Measurements from ENCODE around the gene AXIN2. TPM values are rescaled to one million over a fixed set of nuclear protein-coding genes. Genes with fewer than 3 reads are reported as not detected.

Gene AXIN2
- total and polyA plus RNA-seq, 2 donors from 2014 or later, result 1.2 to 14.0 TPM

DNA sequence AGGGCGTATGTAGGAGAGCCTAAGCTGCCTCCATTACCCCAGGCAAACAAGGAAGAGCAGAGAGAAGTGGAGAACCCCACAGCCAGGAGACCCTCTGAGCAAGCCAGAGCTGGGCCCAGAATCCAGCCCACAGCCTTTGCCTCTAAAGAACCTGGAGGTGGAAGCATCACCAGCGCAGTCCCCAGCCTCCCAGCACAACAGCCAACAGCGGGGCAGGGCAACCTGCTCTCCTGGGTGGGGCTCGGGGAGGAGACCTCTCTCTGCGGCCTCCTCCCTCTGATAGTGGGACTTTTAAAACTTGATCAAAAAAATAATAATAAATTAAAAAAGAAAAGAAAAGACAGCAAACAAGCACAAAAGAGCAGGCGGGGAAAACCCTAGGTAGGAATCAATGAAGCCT lies 45.9 kb downstream of the AXIN2 start:
- H3K27ac ChIP-seq (ENCODE audit: low read depth in 2 of 2, low read length in 2 of 2), result no peak overlapping the region
- no peak overlapping the region for H3K4me3 ChIP-seq (ENCODE audit: low read length in 3 of 3)
- peaks cover 0 to 3% (median 2%) of the 10 kb centered on the region in 3 donors for H3K4me1 ChIP-seq (ENCODE audit: control insufficient read depth in 2 of 3, insufficient read depth in 2 of 3, low read depth in 1 of 3, low read length in 3 of 3)
- H3K9ac ChIP-seq (ENCODE audit: low read length in 3 of 3), result no peak overlapping the region
- TF ChIP-seq, protein P1, sequence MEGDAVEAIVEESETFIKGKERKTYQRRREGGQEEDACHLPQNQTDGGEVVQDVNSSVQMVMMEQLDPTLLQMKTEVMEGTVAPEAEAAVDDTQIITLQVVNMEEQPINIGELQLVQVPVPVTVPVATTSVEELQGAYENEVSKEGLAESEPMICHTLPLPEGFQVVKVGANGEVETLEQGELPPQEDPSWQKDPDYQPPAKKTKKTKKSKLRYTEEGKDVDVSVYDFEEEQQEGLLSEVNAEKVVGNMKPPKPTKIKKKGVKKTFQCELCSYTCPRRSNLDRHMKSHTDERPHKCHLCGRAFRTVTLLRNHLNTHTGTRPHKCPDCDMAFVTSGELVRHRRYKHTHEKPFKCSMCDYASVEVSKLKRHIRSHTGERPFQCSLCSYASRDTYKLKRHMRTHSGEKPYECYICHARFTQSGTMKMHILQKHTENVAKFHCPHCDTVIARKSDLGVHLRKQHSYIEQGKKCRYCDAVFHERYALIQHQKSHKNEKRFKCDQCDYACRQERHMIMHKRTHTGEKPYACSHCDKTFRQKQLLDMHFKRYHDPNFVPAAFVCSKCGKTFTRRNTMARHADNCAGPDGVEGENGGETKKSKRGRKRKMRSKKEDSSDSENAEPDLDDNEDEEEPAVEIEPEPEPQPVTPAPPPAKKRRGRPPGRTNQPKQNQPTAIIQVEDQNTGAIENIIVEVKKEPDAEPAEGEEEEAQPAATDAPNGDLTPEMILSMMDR (IDR thresholded peaks at IDR 0.05; ENCODE audit: borderline replicate concordance, extremely low read depth, insufficient read depth), result no peak
- DNase-seq (peak in 1 of 5 donors; percentile 50), FAIRE-seq (no peak)
- H3K9me3 ChIP-seq (ENCODE audit: control insufficient read depth in 2 of 3, insufficient read depth in 1 of 3, low read length in 3 of 3), result no peaks in the 10 kb centered on the region
- no peaks in the 10 kb centered on the region for H3K27me3 ChIP-seq (ENCODE audit: control insufficient read depth, insufficient read depth, low read length)
- intact Hi-C loops (cut with DNase I), result no loop called here
- H3K36me3 ChIP-seq (ENCODE audit: control insufficient read depth in 2 of 3, insufficient read depth in 3 of 3, low read length in 3 of 3), result no peaks in the 10 kb centered on the region

DNA sequence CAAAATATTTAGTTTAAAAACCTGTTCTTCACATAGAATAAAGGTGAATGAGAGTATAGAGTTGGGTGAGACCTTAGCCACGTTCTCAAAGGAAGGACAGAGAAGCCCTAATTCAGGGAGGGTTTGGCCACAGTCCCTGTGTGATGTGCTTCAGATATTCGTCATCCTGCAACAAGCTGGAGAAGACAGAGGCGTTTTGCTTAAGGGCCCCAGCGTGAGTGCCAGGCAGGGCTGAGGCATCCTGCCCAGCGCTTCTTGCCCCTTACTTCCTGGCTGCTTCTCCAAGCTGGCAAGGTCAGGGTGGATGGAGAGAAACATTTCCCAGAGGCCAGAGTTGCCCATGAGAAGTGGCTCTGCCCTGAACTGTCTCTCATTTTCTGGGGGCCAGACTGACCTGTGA lies 46.9 kb downstream of the AXIN2 start:
- H3K4me1 ChIP-seq (ENCODE audit: control insufficient read depth in 2 of 3, insufficient read depth in 2 of 3, low read depth in 1 of 3, low read length in 3 of 3), result peaks cover 0 to 3% (median 2%) of the 10 kb centered on the region in 3 donors
- no peaks in the 10 kb centered on the region for H3K9me3 ChIP-seq (ENCODE audit: control insufficient read depth in 2 of 3, insufficient read depth in 1 of 3, low read length in 3 of 3)
- H3K4me3 ChIP-seq (ENCODE audit: low read length in 3 of 3), result no peak overlapping the region
- DNase-seq, result peak in 1 of 5 donors; percentile 19
- H3K27me3 ChIP-seq (ENCODE audit: control insufficient read depth, insufficient read depth, low read length), result no peaks in the 10 kb centered on the region
- intact Hi-C loops (cut with DNase I), result no loop called here
- no peaks in the 10 kb centered on the region for H3K36me3 ChIP-seq (ENCODE audit: control insufficient read depth in 2 of 3, insufficient read depth in 3 of 3, low read length in 3 of 3)
- no peak for FAIRE-seq
- TF ChIP-seq, protein P1 (IDR thresholded peaks at IDR 0.05; ENCODE audit: borderline replicate concordance, extremely low read depth, insufficient read depth), result no peak
- no peak overlapping the region for H3K27ac ChIP-seq (ENCODE audit: low read depth in 2 of 2, low read length in 2 of 2)
- H3K9ac ChIP-seq (ENCODE audit: low read length in 3 of 3), result no peak overlapping the region

- H3K4me1 ChIP-seq (ENCODE audit: control insufficient read depth in 2 of 3, insufficient read depth in 2 of 3, low read depth in 1 of 3, low read length in 3 of 3), result peaks cover 0 to 3% (median 2%) of the 10 kb centered on the region in 3 donors
- H3K36me3 ChIP-seq (ENCODE audit: control insufficient read depth in 2 of 3, insufficient read depth in 3 of 3, low read length in 3 of 3), result no peaks in the 10 kb centered on the region
- no peak for FAIRE-seq
- intact Hi-C loops (cut with DNase I), result no loop called here
- no peak overlapping the region for H3K9ac ChIP-seq (ENCODE audit: low read length in 3 of 3)
- no peaks in the 10 kb centered on the region for H3K27me3 ChIP-seq (ENCODE audit: control insufficient read depth, insufficient read depth, low read length)
- TF ChIP-seq, protein P1 (IDR thresholded peaks at IDR 0.05; ENCODE audit: borderline replicate concordance, extremely low read depth, insufficient read depth), result no peak
- no peak overlapping the region for H3K4me3 ChIP-seq (ENCODE audit: low read length in 3 of 3)
- no peaks in the 10 kb centered on the region for H3K9me3 ChIP-seq (ENCODE audit: control insufficient read depth in 2 of 3, insufficient read depth in 1 of 3, low read length in 3 of 3)
- peak in 1 of 5 donors; percentile 15 for DNase-seq
- no peak overlapping the region for H3K27ac ChIP-seq (ENCODE audit: low read depth in 2 of 2, low read length in 2 of 2)
Measured at GRCh38 chr17:65514082-65514481, 47.4 kb downstream of the AXIN2 start.

DNA sequence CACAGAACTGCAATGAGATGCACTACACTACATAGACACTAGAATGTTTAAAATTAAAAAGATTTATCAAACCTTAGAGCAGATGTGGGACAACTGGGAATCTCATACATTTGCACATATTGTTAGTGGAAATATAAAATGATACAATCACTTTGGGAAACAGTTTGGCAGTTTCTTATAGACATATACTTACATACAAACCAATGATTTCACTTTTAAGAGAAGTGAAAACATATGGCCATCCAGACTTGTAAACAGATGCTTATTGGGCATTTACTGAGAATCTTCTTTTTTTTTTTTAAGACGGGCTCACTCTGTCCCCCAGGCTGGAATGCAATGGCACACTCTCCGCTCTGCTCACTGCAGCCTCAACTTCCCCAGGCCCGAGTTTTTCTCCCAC lies 50.1 kb downstream of the AXIN2 start:
- FAIRE-seq, result no peak

More for the DNA sequence above, 50.1 kb downstream of the AXIN2 start:
- intact Hi-C loops (cut with DNase I), result no loop called here
- TF ChIP-seq, protein P1 (IDR thresholded peaks at IDR 0.05; ENCODE audit: borderline replicate concordance, extremely low read depth, insufficient read depth), result no peak
- Histone ChIP-seq H3K9ac (ENCODE audit: low read length in 3 of 3) (no peak overlapping the region), H3K36me3 (ENCODE audit: control insufficient read depth in 2 of 3, insufficient read depth in 3 of 3, low read length in 3 of 3) (no peaks in the 10 kb centered on the region), H3K9me3 (ENCODE audit: control insufficient read depth in 2 of 3, insufficient read depth in 1 of 3, low read length in 3 of 3) (no peaks in the 10 kb centered on the region), H3K4me3 (ENCODE audit: low read length in 3 of 3) (no peak overlapping the region), H3K4me1 (ENCODE audit: control insufficient read depth in 2 of 3, insufficient read depth in 2 of 3, low read depth in 1 of 3, low read length in 3 of 3) (peaks cover 0 to 3% (median 2%) of the 10 kb centered on the region in 3 donors), H3K27ac (ENCODE audit: low read depth in 2 of 2, low read length in 2 of 2) (no peak overlapping the region), H3K27me3 (ENCODE audit: control insufficient read depth, insufficient read depth, low read length) (no peaks in the 10 kb centered on the region)
- DNase-seq, result no peak
